Uterus (tissue), 2 donors: Measurements from ENCODE around the gene SCG5.

Experiments used
- POLR2A ChIP-seq, 2 donors: fragments of 450-650 bp; IDR thresholded peaks; one replicate each; pipeline ENCODE4 v1.6.1; 2016; ENCODE audit warnings: antibody characterized with exemption in 2 of 2, mild to moderate bottlenecking in 1 of 2, moderate library complexity in 1 of 2
- TF ChIP-seq, protein P1 (sequence below), 4 experiments: fragments of 200-600 bp in 2 of 4; fragments of 450-650 bp in 2 of 4; sonication (generic) in 2 of 4; IDR thresholded peaks; one replicate each; pipeline ENCODE4 v1.5.1; 2016 to 2019; ENCODE audit warnings: antibody characterized with exemption in 4 of 4, mild to moderate bottlenecking in 2 of 4, moderate library complexity in 1 of 4

DNA sequence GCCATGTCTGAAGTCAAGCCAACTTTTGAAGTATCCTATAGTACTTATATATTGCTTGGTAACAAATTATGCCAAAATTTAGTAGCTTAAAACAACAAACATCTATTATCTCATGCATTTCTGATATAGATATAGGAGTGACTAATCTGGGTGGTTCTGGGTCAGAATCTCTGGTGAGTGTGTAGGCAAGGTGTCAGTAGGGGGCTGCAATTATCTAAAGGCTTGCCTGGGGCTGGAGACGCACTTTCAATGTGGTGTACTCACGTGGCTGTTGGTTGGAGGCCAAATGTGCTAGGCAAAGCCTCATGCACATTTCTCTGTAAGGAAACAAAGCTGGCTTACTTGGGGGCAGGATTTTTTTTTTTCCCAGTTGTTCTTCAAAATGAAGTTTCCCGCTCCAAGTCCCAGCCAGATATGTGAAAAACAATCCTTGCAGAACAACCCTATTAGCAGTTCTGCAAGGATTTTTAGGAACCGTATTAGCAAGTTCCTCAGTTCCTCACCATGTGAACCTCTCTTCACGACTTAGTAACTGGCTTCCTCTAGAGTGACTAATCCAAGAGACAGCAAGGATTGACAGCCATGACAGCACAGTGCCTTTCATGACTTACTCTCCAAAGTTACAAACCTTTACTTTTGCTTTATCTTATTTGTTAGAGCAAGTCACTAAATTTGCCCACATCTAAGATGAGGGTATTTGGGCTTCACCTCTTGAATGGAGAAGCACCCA lies 102.1 kb downstream of the SCG5 start:
- TF ChIP-seq, protein P1, sequence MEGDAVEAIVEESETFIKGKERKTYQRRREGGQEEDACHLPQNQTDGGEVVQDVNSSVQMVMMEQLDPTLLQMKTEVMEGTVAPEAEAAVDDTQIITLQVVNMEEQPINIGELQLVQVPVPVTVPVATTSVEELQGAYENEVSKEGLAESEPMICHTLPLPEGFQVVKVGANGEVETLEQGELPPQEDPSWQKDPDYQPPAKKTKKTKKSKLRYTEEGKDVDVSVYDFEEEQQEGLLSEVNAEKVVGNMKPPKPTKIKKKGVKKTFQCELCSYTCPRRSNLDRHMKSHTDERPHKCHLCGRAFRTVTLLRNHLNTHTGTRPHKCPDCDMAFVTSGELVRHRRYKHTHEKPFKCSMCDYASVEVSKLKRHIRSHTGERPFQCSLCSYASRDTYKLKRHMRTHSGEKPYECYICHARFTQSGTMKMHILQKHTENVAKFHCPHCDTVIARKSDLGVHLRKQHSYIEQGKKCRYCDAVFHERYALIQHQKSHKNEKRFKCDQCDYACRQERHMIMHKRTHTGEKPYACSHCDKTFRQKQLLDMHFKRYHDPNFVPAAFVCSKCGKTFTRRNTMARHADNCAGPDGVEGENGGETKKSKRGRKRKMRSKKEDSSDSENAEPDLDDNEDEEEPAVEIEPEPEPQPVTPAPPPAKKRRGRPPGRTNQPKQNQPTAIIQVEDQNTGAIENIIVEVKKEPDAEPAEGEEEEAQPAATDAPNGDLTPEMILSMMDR (IDR thresholded peaks at IDR 0.05), result no peak
- no peak for TF ChIP-seq POLR2A (IDR thresholded peaks at IDR 0.05)
